Dendritic cell treated with granulocyte-macrophage colony-stimulating factor and Interleukin-4, amounts not matched to agents 40 ng/mL and 50 ng/mL, for 4 days (primary cell): ENCODE data around the gene FPR2.

Experiments
- H3K27ac Mint-ChIP-seq: one replicate; pipeline ENCODE4 v1.8.0; 2022; ENCODE audit warnings: mild to moderate bottlenecking, mixed read lengths
- H3K27me3 Mint-ChIP-seq: one replicate; pipeline ENCODE4 v1.8.0; 2022; ENCODE audit warnings: mild to moderate bottlenecking, mixed read lengths
- H3K36me3 Mint-ChIP-seq: one replicate; pipeline ENCODE4 v1.8.0; 2022; ENCODE audit warnings: low read depth, mixed read lengths
- H3K4me1 Mint-ChIP-seq: one replicate; pipeline ENCODE4 v1.8.0; 2022; ENCODE audit warnings: low read depth, mixed read lengths
- H3K4me3 Mint-ChIP-seq: one replicate; pipeline ENCODE4 v1.8.0; 2022; ENCODE audit warnings: mild to moderate bottlenecking, moderate library complexity, mixed read lengths
- H3K9me3 Mint-ChIP-seq: one replicate; pipeline ENCODE4 v1.8.0; 2022; ENCODE audit warnings: mixed read lengths
- intact Hi-C: fragments of 100-400 bp; cut with micrococcal nuclease; formaldehyde crosslinking; loops from one replicate; pipeline ENCODE4 v1.15.0; 2022

Gene FPR2

GRCh38 chr19:51760697-51761356 is at the start of gene FPR2:
Gene FPR2, plus strand, starts transcription at chr19:51761180. Its CDS starts 7,479 bp downstream, at chr19:51768659.
- intact Hi-C loops: no loop called here
- no peak within 1 kb of the TSS for H3K27ac Mint-ChIP-seq
- peaks cover 68% of the 10 kb centered on the region for H3K4me1 Mint-ChIP-seq
- peak within 1 kb of the TSS; percentile 13 for H3K4me3 Mint-ChIP-seq
- no peaks in the 10 kb centered on the region for H3K36me3 Mint-ChIP-seq
- H3K27me3 Mint-ChIP-seq: peaks cover 26% of the 10 kb centered on the region
- no peaks in the 10 kb centered on the region for H3K9me3 Mint-ChIP-seq

GRCh38 chr19:51711702-51712101 is 49.3 kb upstream of the FPR2 start:
- peaks cover 10% of the 10 kb centered on the region for H3K36me3 Mint-ChIP-seq
- H3K4me1 Mint-ChIP-seq: peaks cover 18% of the 10 kb centered on the region

GRCh38 chr19:51712461-51713081 is 48.4 kb upstream of the FPR2 start:
- Mint-ChIP-seq H3K9me3 (peaks cover 14% of the 10 kb centered on the region), H3K27me3 (peaks cover 67% of the 10 kb centered on the region), H3K27ac (no peak overlapping the region), H3K36me3 (peaks cover 1% of the 10 kb centered on the region), H3K4me3 (no peak overlapping the region), H3K4me1 (peaks cover 17% of the 10 kb centered on the region)
- intact Hi-C loops: no loop called here

More at GRCh38 chr19:51711702-51712101, 49.3 kb upstream of the FPR2 start:
- Mint-ChIP-seq H3K9me3 (peaks cover 14% of the 10 kb centered on the region), H3K4me3 (no peak overlapping the region), H3K27ac (no peak overlapping the region), H3K27me3 (peaks cover 62% of the 10 kb centered on the region)
- intact Hi-C loops: no loop called here

GRCh38 chr19:51713319-51714285 is 47.4 kb upstream of the FPR2 start:
- peaks cover 14% of the 10 kb centered on the region for H3K9me3 Mint-ChIP-seq
- H3K27me3 Mint-ChIP-seq: peaks cover 70% of the 10 kb centered on the region
- intact Hi-C loops: no loop called here
- no peak overlapping the region for H3K4me3 Mint-ChIP-seq
- H3K36me3 Mint-ChIP-seq: no peaks in the 10 kb centered on the region
- H3K4me1 Mint-ChIP-seq: peaks cover 18% of the 10 kb centered on the region
- H3K27ac Mint-ChIP-seq: no peak overlapping the region

- Mint-ChIP-seq H3K27ac (no peak overlapping the region), H3K27me3 (peaks cover 71% of the 10 kb centered on the region), H3K4me3 (no peak overlapping the region), H3K4me1 (peaks cover 29% of the 10 kb centered on the region), H3K9me3 (peaks cover 14% of the 10 kb centered on the region), H3K36me3 (no peaks in the 10 kb centered on the region)
- intact Hi-C loops: no loop called here
Observed at GRCh38 chr19:51714848-51715247, 46.1 kb upstream of the FPR2 start.

GRCh38 chr19:51715850-51716249 is 45.1 kb upstream of the FPR2 start:
- Mint-ChIP-seq H3K4me1 (peaks cover 30% of the 10 kb centered on the region), H3K9me3 (peaks cover 14% of the 10 kb centered on the region), H3K27ac (no peak overlapping the region), H3K4me3 (no peak overlapping the region), H3K36me3 (no peaks in the 10 kb centered on the region), H3K27me3 (peaks cover 66% of the 10 kb centered on the region)
- intact Hi-C loops: no loop called here

GRCh38 chr19:51716925-51717324 is 44.1 kb upstream of the FPR2 start:
- Mint-ChIP-seq H3K4me1 (peaks cover 26% of the 10 kb centered on the region), H3K27ac (no peak overlapping the region), H3K4me3 (no peak overlapping the region), H3K36me3 (no peaks in the 10 kb centered on the region), H3K27me3 (peaks cover 64% of the 10 kb centered on the region), H3K9me3 (peaks cover 14% of the 10 kb centered on the region)
- intact Hi-C loops: no loop called here

- Mint-ChIP-seq H3K4me3 (peak overlapping the region; percentile 47), H3K4me1 (peaks cover 29% of the 10 kb centered on the region), H3K27ac (no peak overlapping the region), H3K27me3 (peaks cover 70% of the 10 kb centered on the region), H3K36me3 (no peaks in the 10 kb centered on the region), H3K9me3 (peaks cover 14% of the 10 kb centered on the region)
- intact Hi-C loops: no loop called here
Observed at GRCh38 chr19:51719251-51719988, 41.6 kb upstream of the FPR2 start.

GRCh38 chr19:51721905-51722304 is 39.1 kb upstream of the FPR2 start:
- H3K27me3 Mint-ChIP-seq: peaks cover 75% of the 10 kb centered on the region

GRCh38 chr19:51722492-51722891 is 38.5 kb upstream of the FPR2 start:
- no peak overlapping the region for H3K27ac Mint-ChIP-seq
- H3K4me3 Mint-ChIP-seq: no peak overlapping the region
- intact Hi-C loops: no loop called here
- H3K36me3 Mint-ChIP-seq: no peaks in the 10 kb centered on the region
- H3K27me3 Mint-ChIP-seq: peaks cover 78% of the 10 kb centered on the region
- peaks cover 31% of the 10 kb centered on the region for H3K4me1 Mint-ChIP-seq
- H3K9me3 Mint-ChIP-seq: no peaks in the 10 kb centered on the region

More at GRCh38 chr19:51721905-51722304, 39.1 kb upstream of the FPR2 start:
- intact Hi-C loops: no loop called here
- no peaks in the 10 kb centered on the region for H3K9me3 Mint-ChIP-seq
- H3K27ac Mint-ChIP-seq: no peak overlapping the region
- no peak overlapping the region for H3K4me3 Mint-ChIP-seq
- peaks cover 25% of the 10 kb centered on the region for H3K4me1 Mint-ChIP-seq
- H3K36me3 Mint-ChIP-seq: no peaks in the 10 kb centered on the region

- Mint-ChIP-seq H3K27ac (no peak overlapping the region), H3K9me3 (no peaks in the 10 kb centered on the region), H3K36me3 (no peaks in the 10 kb centered on the region), H3K4me3 (no peak overlapping the region), H3K4me1 (peaks cover 31% of the 10 kb centered on the region), H3K27me3 (peaks cover 78% of the 10 kb centered on the region)
- intact Hi-C loops: no loop called here
Observed at GRCh38 chr19:51724543-51724942, 36.4 kb upstream of the FPR2 start.

GRCh38 chr19:51726049-51726448 is 34.9 kb upstream of the FPR2 start:
- Mint-ChIP-seq H3K27me3 (peaks cover 81% of the 10 kb centered on the region), H3K4me3 (no peak overlapping the region), H3K4me1 (peaks cover 26% of the 10 kb centered on the region), H3K27ac (no peak overlapping the region), H3K36me3 (no peaks in the 10 kb centered on the region), H3K9me3 (peaks cover 9% of the 10 kb centered on the region)
- intact Hi-C loops: no loop called here

GRCh38 chr19:51727349-51727880 is 33.6 kb upstream of the FPR2 start:
- no peak overlapping the region for H3K4me3 Mint-ChIP-seq
- H3K27me3 Mint-ChIP-seq: peaks cover 84% of the 10 kb centered on the region
- H3K27ac Mint-ChIP-seq: no peak overlapping the region
- intact Hi-C loops: no loop called here
- peaks cover 13% of the 10 kb centered on the region for H3K9me3 Mint-ChIP-seq
- no peaks in the 10 kb centered on the region for H3K36me3 Mint-ChIP-seq
- peaks cover 26% of the 10 kb centered on the region for H3K4me1 Mint-ChIP-seq
